HG02678 (cell line): ENCODE measurements around the gene ZEB2.
A peak's percentile ranks its signal among the peaks of the same experiment; 100 is the strongest.

Experiments
- ATAC-seq: cut with Tn5 transposase; IDR thresholded peaks from one replicate; pipeline ENCODE4 v1.9.1; 2021; ENCODE audit warnings: mild to moderate bottlenecking, moderate library complexity; ENCODE audit not compliant: unreplicated experiment

The ZEB2 gene

DNA sequence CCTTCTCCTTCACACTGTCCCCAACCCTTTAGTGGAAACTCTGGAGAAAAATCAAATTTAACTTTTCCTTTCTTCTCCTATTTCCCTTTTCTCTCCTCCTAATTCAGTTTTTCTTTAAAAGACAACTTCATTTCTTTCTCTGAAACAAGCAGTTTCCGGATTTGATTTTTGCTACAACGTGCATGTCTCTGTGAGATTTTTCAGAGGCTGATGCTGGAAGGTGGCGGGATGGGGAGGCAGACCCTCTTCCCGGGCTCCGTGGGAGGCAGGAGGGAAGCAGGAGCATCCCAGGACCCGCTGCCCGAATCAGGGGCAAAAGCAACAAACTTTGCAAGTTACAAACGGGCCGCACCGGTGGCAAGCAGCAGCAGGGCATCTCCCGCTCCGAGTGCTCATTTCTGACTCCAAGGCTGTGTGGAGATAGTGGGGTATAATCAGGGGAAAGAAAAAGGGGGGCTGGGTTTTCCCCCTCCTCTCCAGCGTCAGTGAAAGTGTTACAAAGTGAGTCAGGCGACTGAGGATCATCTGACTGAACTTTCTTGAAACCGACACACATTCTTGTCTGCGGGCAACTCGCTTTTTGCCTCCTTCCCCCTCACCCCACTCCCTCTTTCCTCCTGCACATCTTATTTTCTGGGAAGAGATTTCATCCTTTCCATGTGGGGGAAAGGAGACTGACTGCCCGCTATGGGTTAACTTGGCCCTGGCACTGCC is 6.4 kb downstream of the ZEB2 start:
- no peak for ATAC-seq

DNA sequence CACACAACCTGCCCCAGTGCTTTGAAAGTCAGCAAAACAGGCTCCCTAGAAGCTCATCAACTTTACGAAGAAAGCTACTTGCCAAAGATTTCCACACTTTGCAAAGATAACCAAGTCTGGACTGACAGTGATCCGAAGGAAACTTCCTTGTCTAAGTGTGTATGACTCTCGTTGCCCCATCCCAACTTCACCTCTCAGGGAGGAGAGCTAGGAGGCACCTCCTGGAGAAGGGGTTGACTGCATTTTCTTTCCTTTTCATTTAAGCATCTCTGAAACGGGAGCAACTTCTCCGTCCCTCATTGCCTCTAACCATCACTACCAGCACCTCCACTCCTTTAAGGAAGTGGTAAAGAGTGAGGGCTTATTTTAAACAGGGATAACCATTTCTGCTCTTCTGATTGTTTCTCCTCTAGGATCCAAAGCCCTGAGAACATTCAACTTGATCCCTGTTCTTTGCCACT is 7.0 kb downstream of the ZEB2 start:
- ATAC-seq, result no peak

DNA sequence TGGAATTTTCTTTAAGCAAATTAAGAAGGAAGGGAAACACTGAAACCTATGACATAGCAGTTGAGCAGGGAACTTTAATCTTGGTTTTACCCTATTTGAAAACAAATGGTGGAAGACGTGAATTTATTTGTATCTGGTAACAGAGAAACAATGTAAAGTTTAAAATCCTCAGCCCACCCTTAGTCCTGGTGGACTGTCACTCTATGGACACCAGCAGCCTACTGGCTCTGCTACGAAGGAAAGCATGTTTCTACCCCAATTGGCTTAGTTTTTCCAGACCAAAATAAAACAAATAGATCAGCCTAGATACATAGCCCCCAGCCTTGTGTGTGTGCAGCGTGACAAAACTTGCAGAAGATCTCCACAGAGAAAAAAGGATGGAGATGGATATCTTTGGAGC is 7.4 kb downstream of the ZEB2 start:
- no peak for ATAC-seq

DNA sequence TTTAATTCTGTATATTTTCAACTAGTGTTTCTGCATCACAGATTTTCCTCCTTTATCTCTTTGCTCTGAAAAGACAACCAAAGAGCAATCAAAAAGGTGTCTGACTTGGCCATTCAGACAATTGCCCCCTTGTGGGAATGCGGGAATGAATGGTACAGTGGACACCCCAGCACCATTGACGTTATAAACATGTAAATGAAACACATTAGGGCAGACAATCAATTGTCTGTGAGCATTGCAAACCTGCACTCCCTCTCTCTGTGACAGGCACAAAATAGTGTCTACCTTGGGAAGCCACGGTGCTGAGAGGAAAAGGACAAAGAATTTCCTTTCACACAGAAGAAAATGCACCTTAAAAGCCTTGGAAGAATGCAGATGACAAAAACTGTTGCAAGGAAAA is 8.0 kb downstream of the ZEB2 start:
- no peak for ATAC-seq

DNA sequence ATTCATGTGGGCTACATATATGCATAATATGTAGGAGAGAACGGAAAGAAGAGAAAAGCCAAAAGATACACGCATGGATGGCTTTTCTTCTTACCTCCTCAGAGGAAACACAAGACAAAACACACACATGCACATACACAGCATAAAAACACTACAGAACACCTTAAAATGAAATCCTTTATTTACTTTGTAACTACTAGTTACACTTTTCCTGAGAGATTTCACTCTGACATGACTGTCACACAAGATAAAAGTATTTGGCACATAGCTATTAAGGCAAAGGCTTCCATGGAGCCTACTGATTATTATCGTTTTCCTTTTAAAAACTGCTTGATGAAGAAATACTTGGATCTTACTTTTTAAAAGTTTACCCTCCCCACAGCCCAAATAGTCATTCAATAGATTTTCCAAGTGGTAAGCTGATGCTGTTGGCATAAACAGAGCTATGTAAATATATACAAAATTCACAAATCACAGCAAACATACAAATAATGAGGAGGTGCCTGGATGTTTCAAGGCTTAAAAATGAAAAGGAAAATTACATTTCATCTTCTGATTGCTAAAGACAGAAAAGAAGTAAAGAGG is 8.6 kb downstream of the ZEB2 start:
- ATAC-seq, result no peak

DNA sequence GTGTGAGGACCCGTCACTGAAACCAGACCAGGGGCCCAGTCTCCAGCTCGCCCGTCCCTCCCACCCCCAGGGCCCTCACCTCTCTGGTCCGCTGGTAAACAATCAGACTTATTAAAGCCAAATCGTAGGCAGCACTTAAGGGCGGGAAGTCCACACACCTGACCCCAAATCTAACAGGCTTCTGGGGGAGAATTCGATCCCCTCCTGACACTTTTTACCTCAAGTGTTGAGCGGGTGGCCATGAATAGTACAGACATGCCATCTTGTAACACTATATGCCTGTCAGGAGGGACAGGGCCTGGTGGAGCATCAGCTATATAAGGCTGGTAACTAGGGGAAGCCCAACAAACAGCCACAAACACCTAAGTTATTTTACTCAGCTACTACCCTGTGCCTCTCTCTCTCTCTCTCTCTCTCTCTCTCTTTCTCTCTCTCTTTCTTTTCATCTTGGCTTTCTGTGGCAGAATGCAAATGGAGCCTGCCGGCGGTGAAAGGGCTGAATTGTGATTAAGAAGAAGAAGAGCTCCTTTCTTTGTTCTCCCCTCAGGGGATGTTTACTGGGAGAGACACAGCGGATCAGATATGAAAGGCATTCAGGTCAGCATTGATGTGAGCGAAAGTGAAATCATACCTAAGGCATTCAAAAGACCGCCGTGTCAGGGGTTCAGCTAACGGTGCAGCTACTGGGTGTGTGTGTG is 9.5 kb downstream of the ZEB2 start:
- peak; percentile 72 for ATAC-seq

DNA sequence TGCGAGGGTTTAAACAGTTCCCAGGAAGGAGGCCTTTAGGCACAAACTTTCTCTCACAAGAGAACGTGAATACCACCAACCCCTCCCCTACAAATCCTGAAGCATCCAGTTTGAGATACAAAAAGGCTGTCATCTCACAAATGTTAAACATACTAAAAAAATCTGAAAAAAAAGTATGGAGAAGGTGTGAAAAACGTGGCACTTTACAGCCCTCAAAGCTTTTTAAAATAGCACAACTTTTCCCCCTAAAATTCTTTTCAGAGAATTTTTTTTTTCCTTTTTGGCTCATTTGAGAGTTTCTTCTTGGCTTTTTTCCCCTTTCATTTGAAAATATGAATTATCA is 10.1 kb downstream of the ZEB2 start:
- no peak for ATAC-seq

DNA sequence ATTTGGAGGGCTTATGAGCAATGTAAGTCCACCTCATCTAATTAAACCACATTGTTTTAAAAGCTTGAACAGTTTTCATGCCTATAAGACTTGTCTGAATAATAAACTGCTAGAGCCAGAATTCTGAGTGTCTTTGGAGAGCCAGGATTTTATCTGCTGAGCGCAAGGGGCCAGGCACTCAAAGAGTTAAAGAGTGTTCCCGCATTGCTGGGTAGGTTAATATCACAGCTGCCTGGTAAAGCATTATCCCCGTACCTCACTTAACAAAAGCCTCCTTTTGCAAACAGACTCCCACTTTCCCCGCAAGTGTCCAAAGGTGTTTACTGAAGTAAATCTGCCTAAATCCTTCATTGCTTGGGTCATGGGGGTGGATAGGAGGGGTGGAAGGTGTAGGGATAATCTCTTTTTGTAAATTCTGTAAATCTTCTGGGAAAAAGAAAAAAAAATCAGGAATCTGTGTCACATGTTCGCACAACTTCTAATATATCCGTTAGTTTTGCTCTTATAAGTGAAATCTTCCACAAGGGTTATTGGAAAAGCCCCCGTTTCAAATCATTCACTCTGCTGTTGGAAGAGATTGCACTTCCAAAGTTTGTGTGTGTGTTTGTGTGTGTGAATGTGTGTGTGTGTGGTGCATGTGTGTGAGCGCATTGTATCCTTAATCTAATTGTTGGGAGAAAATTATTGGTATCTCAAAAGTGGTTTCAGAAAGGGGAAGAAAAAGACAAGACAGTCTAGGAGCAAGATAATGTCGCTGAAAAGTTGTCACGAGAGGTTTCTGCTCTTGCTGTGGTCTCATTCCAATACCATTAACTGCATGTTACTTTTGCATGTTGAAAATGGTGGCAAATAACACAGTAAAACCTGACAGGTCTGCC is 10.7 kb downstream of the ZEB2 start:
- no peak for ATAC-seq

DNA sequence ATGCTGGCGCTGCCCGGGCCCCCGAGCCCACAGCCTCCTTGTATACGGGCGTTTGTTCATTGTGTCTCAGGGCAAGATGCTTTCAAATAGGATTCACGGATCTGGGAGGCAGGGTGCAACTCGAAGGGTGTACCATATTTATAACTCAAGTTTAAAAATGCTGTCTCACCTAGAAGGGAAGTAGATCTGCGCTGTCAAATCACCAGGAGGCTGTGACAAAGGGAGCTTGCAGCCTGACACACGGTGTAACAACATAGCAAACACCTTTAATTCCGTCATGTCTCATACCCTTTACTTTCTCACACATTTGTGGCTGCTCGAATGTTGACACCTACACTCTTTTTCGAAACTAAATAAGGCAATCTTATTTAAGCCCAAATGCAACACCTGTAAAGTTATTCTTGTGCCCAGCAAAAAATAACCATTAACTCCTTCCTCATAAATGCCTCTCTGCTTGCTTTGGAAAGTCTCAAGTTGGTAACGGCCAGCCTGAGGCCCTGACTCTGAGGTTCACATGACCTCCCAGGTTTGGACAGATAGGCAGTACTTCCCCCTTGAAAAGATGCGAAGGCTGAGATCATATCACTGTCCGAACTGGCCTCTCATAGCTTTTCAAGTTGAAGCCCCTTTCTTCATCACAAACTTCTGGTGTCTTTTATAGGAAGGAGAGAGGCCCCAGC is 11.6 kb downstream of the ZEB2 start:
- ATAC-seq, result no peak

DNA sequence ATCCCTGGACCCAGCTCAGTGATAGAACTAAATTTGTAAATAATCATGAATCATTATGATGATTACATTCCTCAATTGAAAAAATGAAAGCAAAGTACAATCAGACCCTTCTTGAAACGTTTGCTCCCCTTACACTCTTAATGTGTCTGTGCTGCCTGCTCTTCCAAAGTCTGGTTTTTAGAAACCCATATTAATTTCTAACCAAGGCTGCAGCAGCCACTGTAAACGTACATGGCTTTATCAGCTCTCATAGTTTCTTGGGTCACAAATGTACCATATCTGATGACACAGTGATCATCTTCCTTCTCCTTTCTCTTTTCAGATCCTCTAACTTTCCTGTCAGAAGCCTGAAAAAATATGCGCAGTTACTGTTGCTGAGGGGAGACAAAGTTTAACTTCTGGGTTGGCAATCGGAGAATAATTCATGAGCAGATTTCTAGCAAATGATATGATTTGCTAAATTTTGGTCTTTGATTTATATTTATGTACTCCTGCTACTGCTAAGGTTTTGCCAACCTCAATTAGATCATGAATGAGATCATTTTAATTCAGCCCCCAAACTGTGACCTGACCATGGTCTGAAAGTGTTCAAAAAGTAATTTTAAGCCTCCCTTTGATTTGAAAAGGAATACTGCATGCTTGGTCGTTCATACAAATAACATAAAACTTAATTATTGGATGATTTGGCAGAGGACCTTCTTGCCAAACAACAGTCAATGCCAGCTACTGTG is 12.3 kb downstream of the ZEB2 start:
- ATAC-seq, result no peak

DNA sequence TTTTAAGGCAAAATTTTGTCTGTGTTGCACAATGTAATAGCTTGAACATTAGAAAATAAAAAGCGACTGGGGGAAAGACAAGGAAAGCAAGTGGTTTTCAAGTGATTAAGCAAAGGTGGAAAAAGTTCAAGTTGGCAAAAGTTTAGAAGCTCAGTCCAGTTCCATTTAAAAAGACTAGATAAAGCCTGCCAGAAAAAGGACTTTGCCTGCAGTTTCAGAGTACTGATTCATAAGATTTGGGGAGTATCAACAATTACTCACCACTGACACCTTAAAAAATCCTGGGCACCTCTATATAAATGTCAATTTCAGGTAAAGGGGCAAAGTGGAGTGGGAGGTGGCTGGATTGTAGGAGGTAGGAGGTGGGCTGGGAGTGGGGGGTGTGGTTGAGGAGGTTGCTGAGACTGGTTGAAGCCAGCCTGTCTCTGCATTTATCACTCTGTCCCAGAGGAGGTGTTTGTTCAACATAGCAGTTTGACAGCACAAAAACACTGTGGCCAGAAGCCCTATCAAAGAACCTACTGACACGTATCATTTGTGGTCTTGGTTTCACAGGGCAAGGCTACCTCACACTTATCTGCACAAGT is 14.6 kb downstream of the ZEB2 start:
- ATAC-seq, result no peak

DNA sequence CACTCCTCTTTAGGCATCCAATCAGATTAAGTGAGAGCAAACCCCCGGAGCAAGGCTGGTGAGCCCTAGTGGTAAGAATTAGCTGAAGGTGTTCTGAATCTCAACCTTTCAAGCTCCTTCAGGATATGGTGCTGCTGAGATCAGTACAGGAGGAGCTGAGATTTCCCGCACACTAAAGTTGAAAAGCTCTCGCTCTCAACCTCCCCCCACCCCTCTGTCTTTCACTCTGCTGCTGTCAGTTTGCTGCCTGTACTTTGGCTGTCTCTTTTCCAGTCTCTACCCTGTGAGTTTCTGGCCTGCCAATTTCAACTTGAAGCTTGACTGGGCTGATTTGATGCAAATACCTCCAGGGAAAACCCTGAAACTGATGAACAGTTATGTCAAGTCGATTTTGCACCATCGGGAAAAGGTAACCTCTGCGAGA is 15.7 kb downstream of the ZEB2 start:
- ATAC-seq, result no peak

DNA sequence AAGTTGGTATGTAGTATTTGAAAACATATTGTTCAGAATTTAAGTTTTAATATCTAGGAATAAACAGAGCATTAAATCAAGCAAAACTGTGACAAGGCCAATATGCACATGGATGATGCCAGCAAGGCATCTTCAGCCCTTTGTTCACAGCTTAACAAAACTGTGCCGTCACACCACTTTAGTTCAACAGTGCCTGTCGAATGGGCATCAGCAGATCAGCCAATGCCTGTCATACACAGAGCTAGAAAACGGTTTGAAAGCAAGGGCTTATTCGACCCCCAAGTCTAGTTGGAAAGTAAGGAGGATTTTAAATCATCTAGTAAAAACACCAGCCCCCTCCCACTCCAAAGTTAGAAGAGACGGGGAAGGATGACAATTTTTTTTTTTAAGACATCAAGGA is 16.7 kb downstream of the ZEB2 start:
- no peak for ATAC-seq

DNA sequence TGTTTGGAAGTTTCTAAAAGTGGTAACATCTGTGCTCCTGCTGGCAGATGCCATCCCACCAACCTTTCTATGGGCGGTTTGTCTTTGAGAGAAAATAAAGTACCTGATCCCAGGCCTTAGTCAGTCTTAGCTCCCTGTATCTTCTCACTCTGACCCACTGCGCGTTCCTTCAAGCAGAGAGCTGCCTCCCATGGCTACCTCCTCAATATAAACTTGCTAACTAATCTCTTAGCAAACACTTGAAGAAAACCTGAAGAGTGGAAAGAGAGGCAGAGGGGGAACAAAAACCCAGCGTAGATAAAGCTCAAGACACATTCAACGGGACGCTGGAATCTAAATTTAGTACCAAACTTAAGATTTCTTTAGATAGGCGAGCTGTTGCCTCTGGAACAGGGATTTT is 17.6 kb downstream of the ZEB2 start:
- no peak for ATAC-seq

DNA sequence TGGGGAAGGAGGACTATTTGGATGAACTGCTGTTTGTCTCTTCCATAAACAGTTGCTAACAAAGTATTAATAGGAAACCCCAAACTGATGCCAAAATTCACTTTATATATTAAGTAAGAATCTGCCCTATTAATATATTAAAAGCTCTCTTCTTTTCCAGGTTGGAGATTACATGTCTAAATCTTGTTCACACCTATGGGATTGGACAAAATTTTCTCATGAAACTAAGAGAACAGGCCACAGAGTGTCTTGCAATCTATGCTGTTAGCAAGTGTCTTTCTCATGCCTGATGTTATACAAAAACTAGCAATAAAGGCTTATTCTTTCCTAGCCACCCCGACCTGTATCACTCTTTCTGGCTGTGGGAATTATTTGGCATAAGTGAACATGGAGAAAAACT is 18.3 kb downstream of the ZEB2 start:
- no peak for ATAC-seq

DNA sequence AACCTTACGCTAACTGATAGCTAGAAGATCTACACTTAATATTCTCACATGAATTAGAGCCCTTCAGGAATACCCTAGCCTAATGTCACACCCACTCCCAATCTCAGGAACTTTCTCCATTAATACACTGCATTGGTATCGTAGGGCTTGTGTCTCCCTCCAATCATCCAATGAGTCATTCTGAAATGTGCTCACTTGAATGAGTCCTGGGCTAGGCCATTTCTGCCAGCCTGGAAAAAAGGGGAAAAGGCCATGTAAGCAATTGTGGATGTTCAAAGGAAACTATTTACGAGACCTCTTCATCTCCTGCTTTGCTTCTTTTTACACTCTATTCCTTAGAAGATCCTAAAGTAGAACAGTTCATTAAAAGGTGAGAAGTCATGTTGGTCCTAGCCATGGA is 18.8 kb downstream of the ZEB2 start:
- ATAC-seq, result no peak

DNA sequence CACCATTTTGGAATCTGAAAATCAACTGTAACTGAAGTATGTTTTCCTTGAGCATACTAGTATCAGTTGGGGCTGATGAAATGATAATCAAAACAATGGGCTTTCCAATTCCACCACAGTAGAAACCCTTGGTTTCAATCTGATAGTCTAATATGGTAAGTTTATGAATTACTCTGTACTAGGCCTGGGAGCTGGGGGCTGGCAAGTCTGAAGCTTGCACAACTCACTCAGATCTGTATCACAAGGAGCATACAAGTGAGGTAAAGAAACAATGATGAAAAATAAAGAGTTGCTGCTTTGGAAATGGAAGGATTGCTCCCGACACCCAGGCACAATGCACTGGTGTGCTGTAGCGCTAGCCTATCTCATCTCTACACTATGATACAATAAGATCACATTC is 19.4 kb downstream of the ZEB2 start:
- no peak for ATAC-seq

DNA sequence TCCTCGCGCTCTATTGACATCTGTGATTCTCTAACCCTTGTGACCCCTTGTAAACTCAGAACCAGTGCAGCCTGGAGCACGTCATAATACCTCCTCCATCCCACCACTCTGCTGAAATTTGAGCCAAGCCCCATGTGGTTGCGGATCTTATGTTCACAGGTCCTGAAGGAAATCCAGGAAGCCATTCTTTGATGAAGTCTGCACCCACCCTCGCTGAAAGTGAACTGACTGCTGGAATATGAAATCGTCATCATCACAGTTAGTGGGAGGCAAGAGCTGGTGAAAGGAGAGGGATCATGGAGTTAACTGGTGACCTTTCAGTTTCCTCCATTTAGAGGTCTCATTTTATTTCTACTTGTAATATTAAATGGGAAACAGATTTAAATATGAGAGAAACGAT is 21.6 kb downstream of the ZEB2 start:
- ATAC-seq, result no peak

DNA sequence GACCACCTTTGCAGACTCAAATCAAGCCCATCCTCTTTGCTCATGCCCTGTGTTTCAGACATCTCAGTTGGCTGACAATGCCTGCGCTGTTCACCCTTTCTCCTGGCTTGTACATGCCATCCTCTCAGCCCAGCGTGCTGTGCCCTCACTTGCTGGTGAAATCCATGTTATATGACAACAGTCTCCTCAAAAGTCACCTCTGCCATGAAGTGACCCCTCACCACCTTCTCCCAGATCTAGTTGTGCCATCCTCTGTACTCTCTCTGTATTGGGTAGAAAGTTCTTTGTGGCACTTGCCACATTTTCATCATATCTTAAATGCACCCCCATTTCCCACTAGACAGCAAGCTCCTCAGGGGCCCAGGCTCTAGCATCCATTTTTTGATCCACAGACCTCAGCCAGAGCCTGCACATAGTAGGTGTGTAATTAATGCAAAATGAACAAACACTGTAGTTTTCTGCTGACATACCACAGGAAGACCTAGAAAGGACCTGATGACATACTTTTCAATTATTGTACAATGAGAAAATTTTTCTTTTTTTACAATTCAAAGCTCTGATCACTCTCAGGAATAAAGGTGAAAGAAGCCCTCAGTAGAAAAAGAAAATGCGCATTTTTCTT is 22.8 kb downstream of the ZEB2 start:
- ATAC-seq, result no peak
